ENCODE data around the gene HIVEP1.

HIVEP1 gene

GRCh38 chr6:12119085-12119588, 107.0 kb downstream of the HIVEP1 start:
- in situ Hi-C loops (cut with MboI; ENCODE audit: low sequenced_read_pairs, unreplicated experiment) = no loop called here
- no peak for TF ChIP-seq CTCF (IDR thresholded peaks at IDR 0.05; ENCODE audit: borderline replicate concordance, control extremely low read depth, extremely low read depth, insufficient read depth, missing control alignments)
- peak; percentile 54 for DNase-seq (ENCODE audit: low spot score)

DNA sequence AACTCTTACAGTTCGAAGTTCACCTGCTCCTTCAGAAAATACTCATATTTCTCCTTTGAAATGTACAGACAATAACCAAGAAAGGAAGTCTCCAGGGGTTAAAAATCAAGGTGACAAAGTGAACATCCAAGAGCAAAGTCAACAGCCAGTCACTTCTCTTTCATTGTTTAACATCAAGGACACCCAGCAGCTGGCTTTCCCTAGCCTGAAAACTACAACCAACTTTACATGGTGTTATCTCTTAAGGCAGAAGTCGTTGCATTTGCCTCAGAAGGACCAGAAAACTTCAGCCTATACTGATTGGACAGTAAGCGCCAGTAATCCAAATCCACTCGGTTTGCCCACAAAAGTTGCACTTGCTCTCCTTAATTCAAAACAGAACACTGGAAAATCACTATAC, 113.3 kb downstream of the HIVEP1 start:
- no peak for TF ChIP-seq CTCF (IDR thresholded peaks at IDR 0.05; ENCODE audit: borderline replicate concordance, control extremely low read depth, extremely low read depth, insufficient read depth, missing control alignments)
- no peak for DNase-seq (ENCODE audit: low spot score)
- in situ Hi-C loops (cut with MboI; ENCODE audit: low sequenced_read_pairs, unreplicated experiment) = no loop called here

DNA sequence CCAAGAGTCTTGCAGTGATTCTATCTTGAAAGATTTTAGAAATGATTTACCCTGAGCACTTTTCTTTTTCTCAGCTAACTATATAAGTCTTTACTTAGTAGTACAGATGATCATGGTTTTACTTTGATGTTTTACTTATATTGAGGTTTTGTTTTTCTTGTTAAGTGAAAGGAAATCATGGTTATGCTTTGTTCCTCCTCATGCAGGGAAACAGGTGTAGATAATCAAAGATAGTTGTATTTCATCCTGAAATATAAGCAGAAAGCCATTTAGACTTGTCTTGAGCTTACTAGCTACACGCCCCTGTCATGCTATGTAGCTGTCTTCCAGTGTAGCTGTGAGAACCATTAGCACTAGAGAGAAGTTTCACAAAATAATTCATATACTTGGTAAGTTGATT, 113.9 kb downstream of the HIVEP1 start:
- no peak for TF ChIP-seq CTCF (IDR thresholded peaks at IDR 0.05; ENCODE audit: borderline replicate concordance, control extremely low read depth, extremely low read depth, insufficient read depth, missing control alignments)
- in situ Hi-C loops (cut with MboI; ENCODE audit: low sequenced_read_pairs, unreplicated experiment) = no loop called here

DNA sequence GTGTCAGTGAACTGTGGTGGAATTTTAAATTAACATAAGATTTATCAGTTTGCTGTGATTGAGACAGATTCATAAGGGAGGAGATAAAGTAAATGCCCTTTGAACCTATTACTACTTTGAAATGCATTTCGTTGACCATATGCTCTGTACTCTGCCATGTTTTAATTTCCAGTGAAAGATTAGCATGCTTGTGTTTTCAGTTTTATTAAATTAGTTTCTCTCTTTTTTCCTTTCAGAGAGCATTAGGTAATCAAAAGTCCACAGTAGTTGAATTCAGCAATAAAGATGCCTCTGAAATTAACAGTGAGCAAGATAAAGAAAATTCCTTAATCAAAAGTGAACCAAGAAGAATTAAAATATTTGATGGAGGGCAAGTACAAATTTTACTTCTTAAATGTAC, 117.4 kb downstream of the HIVEP1 start:
- in situ Hi-C loops (cut with MboI; ENCODE audit: low sequenced_read_pairs, unreplicated experiment) = no loop called here
- no peak for DNase-seq (ENCODE audit: low spot score)
- TF ChIP-seq CTCF (IDR thresholded peaks at IDR 0.05; ENCODE audit: borderline replicate concordance, control extremely low read depth, extremely low read depth, insufficient read depth, missing control alignments) = no peak

More for the DNA sequence above, 113.9 kb downstream of the HIVEP1 start:
- no peak for DNase-seq (ENCODE audit: low spot score)

- in situ Hi-C loops (cut with MboI; ENCODE audit: low sequenced_read_pairs, unreplicated experiment) = no loop called here
- TF ChIP-seq CTCF (IDR thresholded peaks at IDR 0.05; ENCODE audit: borderline replicate concordance, control extremely low read depth, extremely low read depth, insufficient read depth, missing control alignments) = no peak
Measured at GRCh38 chr6:12132351-12133222, 120.5 kb downstream of the HIVEP1 start.

DNA sequence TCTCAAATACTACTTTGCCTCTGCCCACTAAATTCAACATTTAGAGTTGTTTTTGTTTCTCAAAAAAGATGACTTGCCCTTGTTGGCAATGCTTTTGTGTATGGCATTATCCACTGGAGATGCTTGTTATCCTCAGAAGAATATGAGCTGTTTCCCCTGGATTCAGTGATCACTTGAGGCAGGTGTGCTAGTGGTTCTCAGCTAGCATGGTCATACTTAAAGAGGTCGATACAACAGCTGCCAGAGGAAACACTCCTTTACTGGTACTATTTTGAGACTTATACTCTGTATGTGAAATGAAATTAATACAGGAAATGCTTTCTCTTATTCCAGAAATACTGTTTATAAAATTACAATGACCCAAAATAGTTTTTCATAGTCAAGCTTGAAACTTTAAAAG, 122.5 kb downstream of the HIVEP1 start:
- DNase-seq (ENCODE audit: low spot score) = no peak
- in situ Hi-C loops (cut with MboI; ENCODE audit: low sequenced_read_pairs, unreplicated experiment) = no loop called here
- TF ChIP-seq CTCF (IDR thresholded peaks at IDR 0.05; ENCODE audit: borderline replicate concordance, control extremely low read depth, extremely low read depth, insufficient read depth, missing control alignments) = no peak

More at GRCh38 chr6:12132351-12133222, 120.5 kb downstream of the HIVEP1 start:
- DNase-seq (ENCODE audit: low spot score) = no peak
